Right lobe of liver (tissue), 6 donors: ENCODE results near the gene PSMB10. TPM values are rescaled to one million over a fixed set of nuclear protein-coding genes. Genes with fewer than 3 reads are reported as not detected.

Experiments used
- ATAC-seq, 4 donors: fragments of 200-7000 bp; cut with Tn5 transposase; one replicate each; pipeline ENCODE4 v1.9.1; 2020; ENCODE audit warnings: mild to moderate bottlenecking in 4 of 4, moderate library complexity in 4 of 4
- DNase-seq, 3 donors: peaks; one replicate each; pipeline ENCODE4 v3.0.0-alpha.2; 2020
- H3K27ac ChIP-seq, 3 donors: fragments of 200-600 bp; one replicate each; pipeline ENCODE4 v1.8.0; 2022
- H3K27me3 ChIP-seq, 2 donors: fragments of 200-600 bp; one replicate each; pipeline ENCODE4 v1.8.0; 2022
- H3K36me3 ChIP-seq, 4 donors: fragments of 200-600 bp; sonication (generic) in 1 of 4; one replicate each; pipeline versions ENCODE4 v1.5.1 to v1.8.0; 2017 to 2022; ENCODE audit warnings: control low read depth in 1 of 4
- H3K4me1 ChIP-seq, 4 donors: fragments of 200-600 bp; sonication (generic) in 1 of 4; one replicate each; pipeline versions ENCODE4 v1.5.1 to v1.8.0; 2017 to 2022; ENCODE audit warnings: control low read depth in 1 of 4
- H3K4me3 ChIP-seq, 3 donors: fragments of 200-600 bp; one replicate each; pipeline ENCODE4 v1.8.0; 2022
- H3K9me3 ChIP-seq, 4 donors: fragments of 200-600 bp; sonication (generic) in 1 of 4; one replicate each; pipeline versions ENCODE4 v1.5.1 to v1.8.0; 2017 to 2022; ENCODE audit warnings: control low read depth in 1 of 4
- CTCF ChIP-seq, 4 donors: fragments of 200-600 bp in 3 of 4; fragments of 450-650 bp in 1 of 4; IDR thresholded peaks; one replicate each; pipeline versions ENCODE4 v1.5.1 to v1.8.0; 2016 to 2022; ENCODE audit warnings: antibody characterized with exemption in 4 of 4, mild to moderate bottlenecking in 2 of 4
- POLR2A ChIP-seq: fragments of 450-650 bp; IDR thresholded peaks from one replicate; pipeline ENCODE4 v1.6.1; 2017; ENCODE audit warnings: antibody characterized with exemption, mild to moderate bottlenecking
- WGBS: methylation state at CpG from one replicate; pipeline ENCODE4 v1.1.6; 2018; ENCODE audit warnings: low coverage, low lambda C conversion rate; ENCODE audit not compliant: insufficient coverage; ENCODE audit errors: missing lambda C conversion rate; 5-methylcytosine and 5-hydroxymethylcytosine counted together
- intact Hi-C, 2 donors: fragments of 100-400 bp; cut with DNase I; formaldehyde crosslinking; loops; one replicate each; pipeline versions ENCODE4 v1.11.2 to v1.14.1; 2022
- total RNA-seq, 6 experiments: library from RNA; depleted of rRNA in 2 of 6; stranded (reverse); fragments of >200 nt in 2 of 6; fragmentation: NEBNext Ultra II Directional in 3 of 6; extraction: Animal tissue kit (Norgen Biotek cat#: 25700) in 3 of 6; gene quantifications; one replicate each; pipeline versions ENCODE4 v1.1.0 to v1.2.4, GENCODE V29; 2016 to 2023
- donor health status: DM: no; HTN: yes; CAD: no.
- donor health status: DM: no; HTN: no; CAD: no.
- donor health status: DM: no; HTN: no; CAD: no.
- donor health status: DM: no; HTN: yes; CAD: no.
- donor health status: DM: no; HTN: yes; CAD: no.

PSMB10 gene
- total RNA-seq, 6 experiments from 2014 or later: 19.0 to 39.6 (median 22.7) TPM

GRCh38 chr16:67923414-67924116 lies 13.1 kb downstream of the PSMB10 start:
- WGBS: 43% methylated on average over 3 of the region's 10 CpGs
- TF ChIP-seq POLR2A (no peak), CTCF (IDR thresholded peaks at IDR 0.05) (no peak)
- ATAC-seq: peak in 1 of 4 donors; percentile 17
- peaks cover 0 to 3% (median 0%) of the 10 kb centered on the region in 4 donors for H3K36me3 ChIP-seq
- H3K4me3 ChIP-seq: no peak overlapping the region
- intact Hi-C loops: loop anchor here in 1 of 2 donors (10.0 kb wide), 1 partner anchor 99 kb away; no protein-coding TSS in a partner anchor
- H3K9me3 ChIP-seq: no peaks in the 10 kb centered on the region
- H3K27me3 ChIP-seq: no peaks in the 10 kb centered on the region
- no peak for DNase-seq
- H3K27ac ChIP-seq: no peak overlapping the region
- H3K4me1 ChIP-seq: no peaks in the 10 kb centered on the region

GRCh38 chr16:67922740-67923139 lies 13.9 kb downstream of the PSMB10 start:
- Histone ChIP-seq H3K27ac (no peak overlapping the region), H3K27me3 (no peaks in the 10 kb centered on the region), H3K36me3 (peaks cover 0 to 3% (median 0%) of the 10 kb centered on the region in 4 donors), H3K4me3 (no peak overlapping the region), H3K4me1 (no peaks in the 10 kb centered on the region), H3K9me3 (no peaks in the 10 kb centered on the region)
- intact Hi-C loops: loop anchor here in 1 of 2 donors (10.0 kb wide), 1 partner anchor 98 kb away; no protein-coding TSS in a partner anchor
- 76% methylated on average over 8 of the region's 8 CpGs for WGBS
- ATAC-seq (no peak), DNase-seq (no peak)
- TF ChIP-seq POLR2A: no peak
- no peak for TF ChIP-seq CTCF (IDR thresholded peaks at IDR 0.05)

GRCh38 chr16:67922221-67922620 lies 14.4 kb downstream of the PSMB10 start:
- no peak overlapping the region for H3K4me3 ChIP-seq
- TF ChIP-seq CTCF (IDR thresholded peaks at IDR 0.05): no peak
- TF ChIP-seq POLR2A: no peak
- ATAC-seq (no peak), DNase-seq (no peak)
- H3K4me1 ChIP-seq: no peaks in the 10 kb centered on the region
- intact Hi-C loops: loop anchor here in 1 of 2 donors (10.0 kb wide), 1 partner anchor 97 kb away; no protein-coding TSS in a partner anchor
- 79% methylated on average over 5 of the region's 5 CpGs for WGBS
- no peak overlapping the region for H3K27ac ChIP-seq
- H3K27me3 ChIP-seq: no peaks in the 10 kb centered on the region
- H3K9me3 ChIP-seq: no peaks in the 10 kb centered on the region
- no peaks in the 10 kb centered on the region for H3K36me3 ChIP-seq

- no peak overlapping the region for H3K27ac ChIP-seq
- no peak overlapping the region for H3K4me3 ChIP-seq
- TF ChIP-seq POLR2A (no peak), CTCF (IDR thresholded peaks at IDR 0.05) (peak in 1 of 4 donors; percentile 8)
- H3K4me1 ChIP-seq: peaks cover 0 to 21% (median 10%) of the 10 kb centered on the region in 4 donors
- intact Hi-C loops: loop anchor here in 1 of 2 donors (10.0 kb wide), 1 partner anchor 95 kb away; no protein-coding TSS in a partner anchor
- H3K36me3 ChIP-seq: no peaks in the 10 kb centered on the region
- ATAC-seq: no peak
- no peak for DNase-seq
- 81% methylated on average over 2 of the region's 6 CpGs for WGBS
- no peaks in the 10 kb centered on the region for H3K9me3 ChIP-seq
- H3K27me3 ChIP-seq: no peaks in the 10 kb centered on the region
Measured at GRCh38 chr16:67919622-67920221, 16.9 kb downstream of the PSMB10 start.
